Liver (tissue), 9 donors: ENCODE results near the gene RIMS3. TPM values are rescaled to one million over a fixed set of nuclear protein-coding genes. Genes with fewer than 3 reads are reported as not detected.
A peak's percentile ranks its signal among the peaks of the same experiment; 100 is the strongest.

ENCODE experiments used
- DNase-seq: peaks from one replicate; pipeline ENCODE4 v3.0.0-alpha.2; 2017; ENCODE audit warnings: low spot score
- H3K27ac ChIP-seq, 2 donors: one replicate each; pipeline ENCODE4 v1.7.0; 2013; ENCODE audit warnings: inconsistent platforms in 2 of 2, low read length in 2 of 2, control low read depth in 1 of 2, low read depth in 1 of 2, mild to moderate bottlenecking in 1 of 2
- H3K27me3 ChIP-seq, 4 donors: one replicate each; pipeline versions ENCODE4 v1.6.1 to v1.7.0; 2013; ENCODE audit warnings: low read length in 3 of 4, inconsistent platforms in 1 of 4, mild to moderate bottlenecking in 1 of 4, moderate library complexity in 1 of 4; ENCODE audit not compliant: control insufficient read depth in 4 of 4, insufficient read depth in 4 of 4
- H3K36me3 ChIP-seq, 4 donors: one replicate each; pipeline versions ENCODE4 v1.6.1 to v1.7.0; 2013; ENCODE audit warnings: low read length in 3 of 4, mild to moderate bottlenecking in 3 of 4, low read depth in 1 of 4, moderate library complexity in 1 of 4; ENCODE audit not compliant: control insufficient read depth in 4 of 4, insufficient read depth in 3 of 4
- H3K4me1 ChIP-seq, 4 donors: one replicate each; pipeline versions ENCODE4 v1.6.1 to v1.7.0; 2013; ENCODE audit warnings: low read length in 3 of 4, mild to moderate bottlenecking in 3 of 4, moderate library complexity in 1 of 4; ENCODE audit not compliant: control insufficient read depth in 4 of 4, insufficient read depth in 4 of 4
- H3K4me3 ChIP-seq, 3 donors: one replicate each; pipeline versions ENCODE4 v1.6.1 to v1.7.0; 2013; ENCODE audit warnings: low read length in 3 of 3, control low read depth in 1 of 3, low read depth in 1 of 3, mild to moderate bottlenecking in 1 of 3
- H3K9ac ChIP-seq, 2 donors: one replicate each; pipeline ENCODE4 v1.7.0; 2013; ENCODE audit warnings: low read length in 2 of 2, mild to moderate bottlenecking in 2 of 2, moderate library complexity in 2 of 2, control low read depth in 1 of 2, low read depth in 1 of 2
- H3K9me3 ChIP-seq, 4 donors: one replicate each; pipeline versions ENCODE4 v1.6.1 to v1.7.0; 2013; ENCODE audit warnings: low read length in 3 of 4; ENCODE audit not compliant: control insufficient read depth in 4 of 4
- EGR1 ChIP-seq, 2 donors: IDR thresholded peaks; 2 replicates each; pipeline ENCODE4 v1.6.1; 2016 to 2018; ENCODE audit warnings: antibody characterized with exemption in 2 of 2, low read depth in 2 of 2
- FOXA1 ChIP-seq: IDR thresholded peaks from 2 replicates; pipeline ENCODE4 v1.6.1; 2016; ENCODE audit warnings: antibody characterized with exemption
- FOXA2 ChIP-seq: IDR thresholded peaks from 2 replicates; pipeline ENCODE4 v1.6.1; 2016; ENCODE audit warnings: antibody characterized with exemption
- GABPA ChIP-seq, 2 donors: IDR thresholded peaks in 1 of 2; conservative IDR thresholded peaks in 1 of 2; 2 replicates each; pipeline ENCODE4 v1.6.1; 2016; ENCODE audit warnings: antibody characterized with exemption in 2 of 2, mild to moderate bottlenecking in 1 of 2, moderate library complexity in 1 of 2
- HNF4A ChIP-seq, 2 donors: conservative IDR thresholded peaks; 2 replicates each; pipeline ENCODE4 v1.6.1; 2016; ENCODE audit warnings: antibody characterized with exemption in 2 of 2, mild to moderate bottlenecking in 2 of 2
- HNF4G ChIP-seq: IDR thresholded peaks from 2 replicates; pipeline ENCODE4 v1.6.1; 2016; ENCODE audit warnings: antibody characterized with exemption
- JUND ChIP-seq, 2 donors: IDR thresholded peaks; 2 replicates each; pipeline ENCODE4 v1.6.1; 2016; ENCODE audit warnings: antibody characterized with exemption in 2 of 2
- RXRA ChIP-seq, 2 donors: IDR thresholded peaks; 2 replicates each; pipeline ENCODE4 v1.6.1; 2017 to 2018; ENCODE audit warnings: antibody characterized with exemption in 2 of 2, mild to moderate bottlenecking in 1 of 2
- SP1 ChIP-seq: IDR thresholded peaks from 2 replicates; pipeline ENCODE4 v1.6.1; 2018; ENCODE audit warnings: antibody characterized with exemption, mild to moderate bottlenecking
- TAF1 ChIP-seq: conservative IDR thresholded peaks from 2 replicates; pipeline ENCODE4 v1.6.1; 2016; ENCODE audit warnings: antibody characterized with exemption, mild to moderate bottlenecking
- WGBS: extraction: QIAGEN DNeasy Blood & Tissue Kit; methylation state at CpG from one replicate; pipeline ENCODE4 v1.1.7; 2013; 5-methylcytosine and 5-hydroxymethylcytosine counted together
- polyA plus RNA-seq, 2 donors: library from polyadenylated mRNA; stranded (reverse) in 1 of 2; unstranded in 1 of 2; fragments of 200-250 nt in 1 of 2; fragments of >200 nt in 1 of 2; fragmentation: Nextera tagmentation in 1 of 2; extraction: Ambion mirVana in 1 of 2; gene quantifications; one replicate each; pipeline versions ENCODE4 v1.2.1 to v1.2.3, GENCODE V29; 2013 to 2015
- total RNA-seq, 2 donors: library from RNA; depleted of rRNA; stranded (reverse); fragments of >200 nt; gene quantifications; one replicate each; pipeline ENCODE4 v1.2.3, GENCODE V29; 2014
- TF ChIP-seq, protein P1 (sequence below): IDR thresholded peaks from 2 replicates; pipeline ENCODE4 v1.6.1; 2016; ENCODE audit warnings: antibody characterized with exemption
- TF ChIP-seq, protein P2 (sequence below): fragments of 150-350 bp; IDR thresholded peaks from 2 replicates; pipeline ENCODE4 v1.5.1; 2017; ENCODE audit warnings: improper control_type of control experiment, low read depth, low read length; ENCODE audit not compliant: missing input control
- TF ChIP-seq, protein P3 (sequence below): IDR thresholded peaks from 2 replicates; pipeline ENCODE4 v1.6.1; 2016; ENCODE audit warnings: antibody characterized with exemption
- donor health status: healthy.
- donor health status: healthy.
- donor health status: healthy.
- donor health status: healthy.
- donor health status: healthy.

RIMS3 gene
- total RNA-seq, result 1 to 10 TPM; 1.0 to 2.2 TPM
- polyA plus RNA-seq, result under 1 TPM; 0.22 to 0.53 TPM

DNA sequence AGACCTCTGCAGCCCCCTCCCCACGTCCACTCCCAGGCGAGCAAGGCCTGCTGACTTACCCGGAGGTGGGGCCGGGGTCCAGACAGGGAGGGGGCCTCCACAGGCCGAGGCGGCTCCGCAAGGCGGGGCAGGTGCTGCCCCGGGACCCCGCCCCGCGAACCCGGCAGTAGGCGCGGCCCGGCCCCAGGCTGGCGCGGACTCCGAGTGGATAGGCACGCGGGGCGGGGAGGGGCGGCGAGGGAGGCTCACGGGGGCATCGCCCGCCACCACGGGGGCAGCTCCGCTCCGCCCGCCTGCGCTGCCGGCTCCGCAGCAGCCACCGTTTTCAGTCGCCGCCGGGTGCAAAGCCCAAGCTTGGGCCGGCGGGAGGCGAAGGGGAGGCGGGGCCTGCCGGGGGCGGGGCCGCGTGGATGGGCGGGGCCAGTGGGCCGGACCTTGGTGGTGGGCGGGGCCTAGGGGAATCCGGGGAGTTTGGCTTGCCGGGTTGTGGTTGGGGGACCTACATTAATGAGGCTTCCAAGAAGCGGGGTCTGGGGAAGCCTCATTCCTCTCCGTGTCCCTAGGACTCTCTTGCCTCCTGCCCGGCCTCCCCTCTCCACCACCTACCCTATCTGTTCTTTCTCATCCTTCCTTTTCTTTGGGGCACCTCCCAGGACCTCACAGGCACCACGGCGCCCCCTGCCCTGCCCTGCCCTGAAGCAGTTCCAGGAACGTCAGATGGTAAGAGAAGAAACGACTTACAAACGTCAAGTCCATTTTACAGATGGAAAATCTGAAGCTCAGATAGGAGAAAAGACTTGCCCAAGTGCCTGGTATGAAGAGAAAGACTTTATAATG lies at the start of gene RIMS3:
TSS of gene RIMS3 (minus strand) at position 348 of the 837 bp plus-strand sequence. CDS start 23,757 bp downstream, outside the sequence.
- peak; percentile 95 for DNase-seq
- 4% methylated on average over 59 of the region's 59 CpGs for WGBS
- Histone ChIP-seq H3K4me3 (peak within 1 kb of the TSS in 2 of 3 donors; percentile 47 to 76), H3K36me3 (no peaks in the 10 kb centered on the region), H3K27ac (no peak within 1 kb of the TSS), H3K27me3 (no peaks in the 10 kb centered on the region), H3K4me1 (peaks cover 3 to 10% (median 3%) of the 10 kb centered on the region in 4 donors), H3K9me3 (no peaks in the 10 kb centered on the region), H3K9ac (no peak within 1 kb of the TSS)
- TF ChIP-seq, protein P1, sequence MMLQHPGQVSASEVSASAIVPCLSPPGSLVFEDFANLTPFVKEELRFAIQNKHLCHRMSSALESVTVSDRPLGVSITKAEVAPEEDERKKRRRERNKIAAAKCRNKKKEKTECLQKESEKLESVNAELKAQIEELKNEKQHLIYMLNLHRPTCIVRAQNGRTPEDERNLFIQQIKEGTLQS, result no peak
- TF ChIP-seq, protein P2, sequence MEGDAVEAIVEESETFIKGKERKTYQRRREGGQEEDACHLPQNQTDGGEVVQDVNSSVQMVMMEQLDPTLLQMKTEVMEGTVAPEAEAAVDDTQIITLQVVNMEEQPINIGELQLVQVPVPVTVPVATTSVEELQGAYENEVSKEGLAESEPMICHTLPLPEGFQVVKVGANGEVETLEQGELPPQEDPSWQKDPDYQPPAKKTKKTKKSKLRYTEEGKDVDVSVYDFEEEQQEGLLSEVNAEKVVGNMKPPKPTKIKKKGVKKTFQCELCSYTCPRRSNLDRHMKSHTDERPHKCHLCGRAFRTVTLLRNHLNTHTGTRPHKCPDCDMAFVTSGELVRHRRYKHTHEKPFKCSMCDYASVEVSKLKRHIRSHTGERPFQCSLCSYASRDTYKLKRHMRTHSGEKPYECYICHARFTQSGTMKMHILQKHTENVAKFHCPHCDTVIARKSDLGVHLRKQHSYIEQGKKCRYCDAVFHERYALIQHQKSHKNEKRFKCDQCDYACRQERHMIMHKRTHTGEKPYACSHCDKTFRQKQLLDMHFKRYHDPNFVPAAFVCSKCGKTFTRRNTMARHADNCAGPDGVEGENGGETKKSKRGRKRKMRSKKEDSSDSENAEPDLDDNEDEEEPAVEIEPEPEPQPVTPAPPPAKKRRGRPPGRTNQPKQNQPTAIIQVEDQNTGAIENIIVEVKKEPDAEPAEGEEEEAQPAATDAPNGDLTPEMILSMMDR, result no peak
- TF ChIP-seq RXRA (IDR thresholded peaks at IDR 0.05) (no peak), HNF4G (no peak), FOXA1 (no peak), GABPA (IDR thresholded peaks at IDR 0.05 in 1 of 2, conservative IDR thresholded peaks at IDR 0.05 in 1 of 2) (no peak), HNF4A (conservative IDR thresholded peaks at IDR 0.05) (no peak), EGR1 (IDR thresholded peaks at IDR 0.05; ENCODE audit: low read depth in 2 of 2) (no peak), JUND (IDR thresholded peaks at IDR 0.05) (no peak), TAF1 (no peak)

DNA sequence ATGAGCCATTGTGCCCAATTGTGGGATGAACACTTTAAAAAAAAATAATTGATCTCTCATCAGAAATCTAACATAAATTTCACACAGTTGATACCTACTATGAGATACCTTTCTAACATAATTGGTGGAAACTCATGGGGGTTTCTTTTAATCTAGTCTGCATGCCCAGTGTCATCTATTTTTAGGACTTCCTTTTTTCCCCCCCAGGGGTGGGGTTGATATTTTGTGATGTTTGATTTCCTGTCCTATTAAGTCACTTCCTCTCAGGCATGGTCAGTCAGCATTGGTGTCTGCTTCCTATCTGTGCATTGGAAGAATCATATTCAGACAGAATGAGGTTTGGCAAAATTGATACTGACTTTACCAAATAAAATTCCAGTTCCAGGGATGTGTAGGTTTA lies 47.5 kb upstream of the RIMS3 start:
- peaks cover 10 to 86% (median 64%) of the 10 kb centered on the region in 4 donors for H3K4me1 ChIP-seq
- no peaks in the 10 kb centered on the region for H3K27me3 ChIP-seq
- peaks cover 0 to 2% (median 0%) of the 10 kb centered on the region in 4 donors for H3K36me3 ChIP-seq
- peak; percentile 58 to 74 for TF ChIP-seq GABPA (IDR thresholded peaks at IDR 0.05 in 1 of 2, conservative IDR thresholded peaks at IDR 0.05 in 1 of 2)
- TF ChIP-seq FOXA2, result no peak
- peak overlapping the region in 1 of 2 donors; percentile 22 for H3K9ac ChIP-seq
- H3K27ac ChIP-seq, result peak overlapping the region; percentile 29 to 60
- H3K4me3 ChIP-seq, result no peak overlapping the region
- no peak for DNase-seq
- no peaks in the 10 kb centered on the region for H3K9me3 ChIP-seq

DNA sequence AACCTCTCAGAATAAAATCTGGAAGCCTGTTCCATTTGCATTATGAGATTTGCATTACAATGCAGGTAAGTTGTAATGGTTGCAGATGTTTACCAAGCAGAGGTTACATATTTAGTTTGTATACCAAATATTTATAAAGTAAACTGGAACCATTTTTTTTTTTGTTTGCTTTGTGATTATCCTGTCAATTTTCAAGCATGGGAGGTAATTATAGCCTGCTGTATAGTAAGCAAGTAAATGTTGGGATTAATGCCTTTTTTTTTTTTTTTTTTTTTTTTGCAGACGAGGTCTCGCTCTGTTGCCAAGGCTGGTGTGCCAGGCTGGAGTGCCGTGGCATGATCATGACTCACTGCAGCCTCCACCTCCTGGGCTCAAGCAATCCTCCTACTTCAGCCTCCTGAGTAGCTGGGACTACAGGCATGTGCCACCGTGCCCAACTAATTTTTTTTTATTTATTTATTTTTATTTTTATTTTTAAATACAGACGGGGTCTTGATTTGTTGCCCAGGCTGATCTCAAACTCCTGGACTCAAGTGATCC lies 47.0 kb upstream of the RIMS3 start:
- WGBS, result 57% methylated on average over 5 of the region's 5 CpGs
- no peaks in the 10 kb centered on the region for H3K9me3 ChIP-seq
- peaks cover 10 to 84% (median 62%) of the 10 kb centered on the region in 4 donors for H3K4me1 ChIP-seq
- H3K27me3 ChIP-seq, result no peaks in the 10 kb centered on the region
- H3K9ac ChIP-seq, result no peak overlapping the region
- peak overlapping the region; percentile 26 to 29 for H3K27ac ChIP-seq
- H3K36me3 ChIP-seq, result peaks cover 0 to 2% (median 0%) of the 10 kb centered on the region in 4 donors
- no peak for TF ChIP-seq JUND (IDR thresholded peaks at IDR 0.05)
- TF ChIP-seq, protein P3, sequence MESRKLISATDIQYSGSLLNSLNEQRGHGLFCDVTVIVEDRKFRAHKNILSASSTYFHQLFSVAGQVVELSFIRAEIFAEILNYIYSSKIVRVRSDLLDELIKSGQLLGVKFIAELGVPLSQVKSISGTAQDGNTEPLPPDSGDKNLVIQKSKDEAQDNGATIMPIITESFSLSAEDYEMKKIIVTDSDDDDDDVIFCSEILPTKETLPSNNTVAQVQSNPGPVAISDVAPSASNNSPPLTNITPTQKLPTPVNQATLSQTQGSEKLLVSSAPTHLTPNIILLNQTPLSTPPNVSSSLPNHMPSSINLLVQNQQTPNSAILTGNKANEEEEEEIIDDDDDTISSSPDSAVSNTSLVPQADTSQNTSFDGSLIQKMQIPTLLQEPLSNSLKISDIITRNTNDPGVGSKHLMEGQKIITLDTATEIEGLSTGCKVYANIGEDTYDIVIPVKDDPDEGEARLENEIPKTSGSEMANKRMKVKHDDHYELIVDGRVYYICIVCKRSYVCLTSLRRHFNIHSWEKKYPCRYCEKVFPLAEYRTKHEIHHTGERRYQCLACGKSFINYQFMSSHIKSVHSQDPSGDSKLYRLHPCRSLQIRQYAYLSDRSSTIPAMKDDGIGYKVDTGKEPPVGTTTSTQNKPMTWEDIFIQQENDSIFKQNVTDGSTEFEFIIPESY, result no peak
- TF ChIP-seq FOXA1, result no peak
- no peak for TF ChIP-seq HNF4G
- no peak for TF ChIP-seq SP1
- no peak for TF ChIP-seq RXRA (IDR thresholded peaks at IDR 0.05)
- H3K4me3 ChIP-seq, result no peak overlapping the region
- DNase-seq, result no peak
